HG03066 (cell line): Measurements from ENCODE around the gene TREM1.

Source experiments
- ATAC-seq: cut with Tn5 transposase; IDR thresholded peaks from one replicate; pipeline ENCODE4 v1.9.1; 2021; ENCODE audit warnings: low read depth; ENCODE audit not compliant: unreplicated experiment

TREM1 gene

DNA sequence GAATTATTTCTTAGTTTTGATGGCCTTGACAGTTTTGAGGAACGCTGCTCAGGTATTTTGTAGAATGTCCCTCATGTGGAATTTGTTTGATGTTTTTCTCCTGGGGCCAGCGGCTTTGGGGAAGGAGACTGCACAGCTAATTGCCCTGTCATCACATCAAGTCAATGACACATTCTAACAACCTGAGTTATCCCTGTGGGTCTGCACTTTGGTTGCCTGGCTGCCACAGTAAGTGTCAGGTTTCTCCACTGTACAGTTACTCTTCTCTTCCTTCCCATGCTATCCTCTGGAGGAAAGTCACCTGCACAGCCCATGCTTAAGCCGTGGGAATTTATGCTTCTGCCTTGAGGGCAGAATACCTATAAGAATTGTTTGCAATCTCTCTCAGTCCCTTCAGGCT is 59.7 kb downstream of the TREM1 start:
- no peak for ATAC-seq

- ATAC-seq: no peak
Observed at GRCh38 chr6:41224800-41225199, 61.7 kb downstream of the TREM1 start.
